GM12878 (cell line): Measurements from ENCODE around the gene CREG2. TPM values are rescaled to one million over a fixed set of nuclear protein-coding genes. Genes with fewer than 3 reads are reported as not detected.

Source experiments
- ATAC-seq: fragments of 200-7000 bp; cut with Tn5 transposase; 3 replicates; pipeline ENCODE4 v1.9.1; 2020; ENCODE audit warnings: mild to moderate bottlenecking, moderate library complexity
- BruUV-seq: library from RNA; stranded (reverse); fragments of 400-500 nt; replicated peaks from 2 replicates; lab custom pipeline; 2021; lab: Mats Ljungman, UMichigan
- CTCF ChIA-PET: fragments of 300-600 bp; sonication (Branson Sonifier 250); formaldehyde crosslinking; extraction: SDS; loops from one replicate; lab custom pipeline; 2021; ENCODE audit warnings: inconsistent platforms; lab: Yijun Ruan, JAX
- POLR2A ChIA-PET: fragments of 350-600 bp; formaldehyde crosslinking; extraction: SDS; loops from one replicate; lab custom pipeline; 2021; ENCODE audit warnings: inconsistent platforms; lab: Charles Lee
- RAD21 ChIA-PET: fragments of 300-600 bp; sonication (Branson Sonifier 250); formaldehyde crosslinking; loops from one replicate; lab custom pipeline; 2023; ENCODE audit warnings: antibody characterized with exemption; ENCODE audit not compliant: unreplicated experiment; lab: Charles Lee
- SMC1A ChIA-PET: fragments of 300-600 bp; sonication (Branson Sonifier 250); formaldehyde crosslinking; loops from one replicate; lab custom pipeline; 2023; ENCODE audit not compliant: unreplicated experiment, uncharacterized antibody; lab: Charles Lee
- DNase-seq: peaks from one replicate; pipeline ENCODE4 v3.0.0-alpha.2; 2011; ENCODE audit warnings: low read depth, low spot score
- FAIRE-seq: peaks from 3 replicates; lab custom pipeline; 2011; peaks lifted over from hg19 to GRCh38; lab: Jason Lieb, UNC
- H2AFZ ChIP-seq: 2 replicates; pipeline ENCODE4 v1.6.0; 2011; ENCODE audit warnings: low read depth, low read length, control low read depth; ENCODE audit not compliant: control insufficient read depth
- H3K27ac ChIP-seq: 2 replicates; pipeline ENCODE4 v1.5.1; 2011; ENCODE audit warnings: control low read depth; ENCODE audit not compliant: control insufficient read depth, insufficient read depth
- H3K27me3 ChIP-seq, 2 experiments: replicated peaks in 1 of 2; 2 replicates each; pipeline versions ENCODE4 v1.6.0 to v1.6.1; 2011; ENCODE audit warnings: low read length in 1 of 2; ENCODE audit not compliant: control insufficient read depth in 2 of 2, insufficient read depth in 2 of 2
- H3K36me3 ChIP-seq, 2 experiments: 2 replicates each; pipeline ENCODE4 v1.5.1; 2011; ENCODE audit warnings: low read length in 1 of 2; ENCODE audit not compliant: control insufficient read depth in 2 of 2, insufficient read depth in 2 of 2
- H3K4me1 ChIP-seq: 2 replicates; pipeline ENCODE4 v1.6.1; 2011; ENCODE audit warnings: mild to moderate bottlenecking, low read length, moderate library complexity, mixed read lengths; ENCODE audit not compliant: control insufficient read depth, insufficient read depth
- H3K4me2 ChIP-seq: 2 replicates; pipeline ENCODE4 v1.6.0; 2011; ENCODE audit warnings: control low read depth; ENCODE audit not compliant: control insufficient read depth, insufficient read depth
- H3K4me3 ChIP-seq: fragments of 200-600 bp; sonication (generic); 2 replicates; pipeline ENCODE4 v1.5.1; 2016
- H3K79me2 ChIP-seq: 2 replicates; pipeline ENCODE4 v1.6.0; 2011; ENCODE audit warnings: low read length; ENCODE audit not compliant: control insufficient read depth, insufficient read depth
- H3K9ac ChIP-seq: 2 replicates; pipeline ENCODE4 v1.8.0; 2011; ENCODE audit warnings: low read length, control low read depth, mixed read lengths; ENCODE audit not compliant: control insufficient read depth, insufficient read depth
- H3K9me3 ChIP-seq: replicated peaks from 3 replicates; pipeline ENCODE4 v1.5.1; 2011; ENCODE audit warnings: mild to moderate bottlenecking, low read length; ENCODE audit not compliant: control insufficient read depth, insufficient read depth
- H4K20me1 ChIP-seq: 2 replicates; pipeline ENCODE4 v1.6.0; 2011; ENCODE audit not compliant: control insufficient read depth, insufficient read depth
- MLLT1 ChIP-seq: fragments of 450-650 bp; IDR thresholded peaks from 2 replicates; pipeline ENCODE4 v1.6.1; 2016; ENCODE audit warnings: mild to moderate bottlenecking
- TBL1XR1 ChIP-seq: IDR thresholded peaks from 2 replicates; pipeline ENCODE4 v1.6.1; 2012; ENCODE audit warnings: low read depth, low read length, improper control_type of control experiment
- TCF12 ChIP-seq: IDR thresholded peaks from 2 replicates; pipeline ENCODE4 v1.6.1; 2011; ENCODE audit warnings: low read depth, mild to moderate bottlenecking, low read length
- USF1 ChIP-seq: IDR thresholded peaks from 2 replicates; pipeline ENCODE4 v1.6.1; 2011; ENCODE audit warnings: borderline replicate concordance, low read depth, mild to moderate bottlenecking, moderate library complexity, mixed read lengths, low read length; ENCODE audit not compliant: insufficient read depth; ENCODE audit errors: extremely low read length
- WGBS: methylation state at CpG from one replicate; pipeline ENCODE4 v1.1.6; 2016; ENCODE audit warnings: low lambda C conversion rate; ENCODE audit not compliant: insufficient replicate concordance, insufficient coverage; ENCODE audit errors: missing lambda C conversion rate; 5-methylcytosine and 5-hydroxymethylcytosine counted together
- in situ Hi-C: fragments of 300-500 bp; cut with MboI; formaldehyde crosslinking; loops from 9 replicates; pipeline ENCODE4 v1.14.3; 2018; ENCODE audit warnings: mixed read lengths
- intact Hi-C: fragments of 100-400 bp; cut with micrococcal nuclease; formaldehyde crosslinking; loops from one replicate; pipeline ENCODE4 v1.14.2; 2022; ENCODE audit not compliant: unreplicated experiment
- polyA plus RNA-seq, 11 experiments: library from polyadenylated mRNA; depleted of rRNA in 4 of 11; unstranded in 6 of 11; stranded (reverse) in 5 of 11; fragments of >200 nt; fragmentation: Nextera tagmentation in 4 of 11; fragmentation: Illumina TruSeq in 1 of 11; extraction: Ambion mirVana in 4 of 11; extraction: Trizol in 1 of 11; gene quantifications; 1 replicate in 1 of 11; 2 replicates in 10 of 11; pipeline versions ENCODE4 v1.2.1 to v1.2.3, GENCODE V29; 2011 to 2016; ENCODE audit warnings: inconsistent platforms in 2 of 11, missing spikeins in 2 of 11, low read depth in 1 of 11
- total RNA-seq, 4 experiments: library from RNA; depleted of rRNA in 3 of 4; stranded (reverse); fragments of >200 nt in 3 of 4; fragmentation: Illumina TruSeq in 1 of 4; extraction: Trizol in 1 of 4; gene quantifications; 2 replicates each; pipeline versions ENCODE4 v1.2.1 to v1.2.3, GENCODE V29; 2013 to 2021

The CREG2 gene
- total and polyA plus RNA-seq, 10 of the 15 experiments (the other 5 are each of a cell fraction or from before 2014, with no cell fraction given) = not detected

GRCh38 chr2:101337877-101338276 is 49.4 kb downstream of the CREG2 start (continued):
- TF ChIP-seq TBL1XR1 (no peak), MLLT1 (no peak)

- ATAC-seq = no peak
- H3K27me3 ChIP-seq = peaks cover 0 to 3% of the 10 kb centered on the region in 2 experiments; a peak in 2 of 4 replicates
- H3K9ac ChIP-seq = no peak overlapping the region
- DNase-seq = no peak
- intact Hi-C loops (no loop called here), in situ Hi-C loops (no loop called here)
- no peak overlapping the region for H2AFZ ChIP-seq
- ChIA-PET POLR2A (interaction anchor here (0.7 kb wide), 1 partner anchor 290 kb away, joined by 6 read pairs; no protein-coding TSS in a partner anchor), RAD21 (no interaction called here), SMC1A (interaction anchor here (0.6 to 1.7 kb wide), 3 partner anchors 9 to 1110 kb away, joined by 3 to 7 read pairs (median 3); no protein-coding TSS in a partner anchor), CTCF (interaction anchor here (0.6 to 1.3 kb wide), 5 partner anchors 9 to 438 kb away, joined by 3 to 7 read pairs (median 3); no protein-coding TSS in a partner anchor)
- no peaks in the 10 kb centered on the region; the same call in 2 of the 3 replicates for H3K9me3 ChIP-seq
- H3K4me1 ChIP-seq = no peaks in the 10 kb centered on the region; the same call in 1 of the 2 replicates
- no peak overlapping the region for H3K27ac ChIP-seq
- FAIRE-seq = no peak
- H3K36me3 ChIP-seq = no peaks in the 10 kb centered on the region
- BruUV-seq = no TSS peak
- no peaks in the 10 kb centered on the region for H3K79me2 ChIP-seq
- no peak overlapping the region for H3K4me2 ChIP-seq
- no peak overlapping the region for H3K4me3 ChIP-seq
- WGBS = 53% methylated on average over 5 of the region's 5 CpGs
- no peak for TF ChIP-seq TCF12
- TF ChIP-seq USF1 = no peak
- no peaks in the 10 kb centered on the region for H4K20me1 ChIP-seq
Measured at GRCh38 chr2:101332885-101333766, 54.2 kb downstream of the CREG2 start.
